NCI-H460 (cell line): ENCODE data around the gene SARNP. TPM values are rescaled to one million over a fixed set of nuclear protein-coding genes. Genes with fewer than 3 reads are reported as not detected.

Experiments
- DNase-seq: peaks from one replicate; pipeline ENCODE4 v3.0.0-alpha.2; 2016; ENCODE audit warnings: low read depth; ENCODE audit errors: extremely low read depth
- total RNA-seq: library from RNA; depleted of rRNA; stranded (reverse); fragments of >200 nt; shearing (Covaris generic); gene quantifications from 2 replicates; pipeline ENCODE4 v1.2.3, GENCODE V29; 2014

The SARNP gene
- total RNA-seq, 1 experiment from 2014 or later = 122 TPM

GRCh38 chr12:55728939-55729818 lies 88.3 kb downstream of the SARNP start, which contains the start of gene CD63:
Gene CD63, minus strand, starts transcription at chr12:55729009. Its CDS starts 668 bp downstream, at chr12:55728341.
- peak; percentile 87 for DNase-seq

- peak; percentile 36 for DNase-seq
Measured at GRCh38 chr12:55728186-55728938, 89.2 kb downstream of the SARNP start.

DNA sequence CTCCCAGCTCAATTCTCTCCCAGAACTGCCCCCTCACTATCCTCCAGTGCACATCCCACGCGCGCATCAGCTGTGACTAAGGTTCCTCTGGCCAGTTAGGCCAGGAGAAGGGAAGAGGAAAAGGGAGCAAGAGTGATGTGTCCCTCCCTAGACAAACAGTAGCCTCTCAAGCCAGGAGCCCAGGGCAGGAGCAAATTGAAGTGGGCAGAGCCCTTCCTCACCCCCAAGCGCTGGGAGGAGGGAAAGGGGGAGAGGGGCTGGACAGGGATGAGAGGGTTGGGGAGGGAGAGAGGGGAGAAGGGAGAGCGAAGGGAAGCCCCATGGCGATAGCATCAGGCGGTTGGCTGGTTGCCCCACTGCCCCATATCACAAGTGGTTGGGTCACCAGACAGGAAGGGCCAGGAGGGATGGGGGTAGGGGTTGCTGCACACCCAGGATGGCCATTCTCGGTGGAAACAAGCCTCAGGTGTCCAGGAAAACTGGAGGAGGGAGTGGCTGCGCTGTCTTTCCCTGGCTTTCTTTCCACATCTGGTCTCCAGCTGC lies 89.8 kb downstream of the SARNP start:
- DNase-seq = no peak

DNA sequence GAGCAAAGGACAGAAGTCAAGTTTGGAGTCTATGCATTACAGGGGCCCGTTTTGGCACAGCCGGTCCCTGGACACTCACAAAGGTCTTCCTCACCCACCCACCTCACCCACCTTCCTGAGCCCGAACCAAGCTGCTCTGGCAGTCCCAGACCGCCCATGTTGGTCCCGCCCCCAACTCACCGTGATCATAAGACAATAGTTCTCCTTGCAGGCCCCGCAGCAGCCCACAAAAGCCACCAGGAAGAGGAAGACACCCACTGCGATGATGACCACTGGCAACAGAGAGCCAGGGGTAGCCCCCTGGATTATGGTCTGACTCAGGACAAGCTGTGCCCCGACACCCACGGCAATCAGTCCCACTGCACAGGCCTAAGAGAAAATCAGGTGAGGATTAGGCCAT lies 90.6 kb downstream of the SARNP start:
- DNase-seq = no peak

DNA sequence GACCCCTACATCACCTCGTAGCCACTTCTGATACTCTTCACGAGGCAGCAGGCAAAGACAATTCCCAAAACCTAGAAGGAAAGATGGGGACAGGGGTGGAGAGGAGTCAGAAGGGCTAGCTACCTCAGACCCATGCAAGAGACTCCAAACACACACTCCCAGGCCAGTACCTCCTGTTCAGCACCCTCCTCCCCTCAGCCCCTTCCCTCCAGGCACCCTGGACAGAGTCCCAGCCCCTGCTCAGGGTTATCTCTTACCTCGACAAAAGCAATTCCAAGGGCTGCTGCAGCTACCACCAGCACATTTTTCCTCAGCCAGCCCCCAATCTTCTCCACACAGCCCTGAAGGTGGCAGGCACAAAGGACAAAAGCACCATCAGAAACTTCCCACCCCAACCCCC lies 92.0 kb downstream of the SARNP start:
- DNase-seq = no peak

GRCh38 chr12:55724940-55725309 lies 92.6 kb downstream of the SARNP start:
- DNase-seq = no peak

DNA sequence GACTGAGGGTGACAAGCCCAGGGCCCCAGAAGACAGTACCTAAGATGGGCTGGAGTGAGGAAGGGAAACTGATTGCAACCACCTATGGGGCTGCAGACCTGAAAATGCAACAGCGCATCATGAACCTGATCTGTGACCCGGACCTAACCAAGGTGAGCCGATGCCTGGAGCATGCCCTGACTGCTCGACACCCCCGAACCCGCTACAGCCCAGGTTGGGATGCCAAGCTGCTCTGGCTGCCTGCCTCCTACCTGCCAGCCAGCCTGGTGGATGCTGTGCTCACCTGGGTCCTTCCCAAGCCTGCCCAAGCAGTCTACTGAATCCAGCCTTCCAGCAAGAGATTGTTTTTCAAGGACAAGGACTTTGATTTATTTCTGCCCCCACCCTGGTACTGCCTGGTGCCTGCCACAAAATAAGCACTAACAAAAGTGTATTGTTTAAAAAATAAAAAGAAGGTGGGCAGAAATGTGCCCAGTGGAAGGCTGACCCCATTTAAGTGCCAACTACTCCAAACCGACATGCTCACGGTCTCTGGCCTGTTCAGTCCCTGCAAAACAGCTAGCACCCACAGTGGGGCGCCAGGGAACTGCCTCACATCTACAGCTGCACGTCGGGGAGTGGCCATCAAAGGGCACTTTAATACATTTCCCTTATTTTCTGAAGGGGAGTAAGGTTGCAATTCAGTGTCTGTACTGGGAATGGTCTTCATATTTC lies 93.1 kb downstream of the SARNP start:
- DNase-seq = peak; percentile 69

DNA sequence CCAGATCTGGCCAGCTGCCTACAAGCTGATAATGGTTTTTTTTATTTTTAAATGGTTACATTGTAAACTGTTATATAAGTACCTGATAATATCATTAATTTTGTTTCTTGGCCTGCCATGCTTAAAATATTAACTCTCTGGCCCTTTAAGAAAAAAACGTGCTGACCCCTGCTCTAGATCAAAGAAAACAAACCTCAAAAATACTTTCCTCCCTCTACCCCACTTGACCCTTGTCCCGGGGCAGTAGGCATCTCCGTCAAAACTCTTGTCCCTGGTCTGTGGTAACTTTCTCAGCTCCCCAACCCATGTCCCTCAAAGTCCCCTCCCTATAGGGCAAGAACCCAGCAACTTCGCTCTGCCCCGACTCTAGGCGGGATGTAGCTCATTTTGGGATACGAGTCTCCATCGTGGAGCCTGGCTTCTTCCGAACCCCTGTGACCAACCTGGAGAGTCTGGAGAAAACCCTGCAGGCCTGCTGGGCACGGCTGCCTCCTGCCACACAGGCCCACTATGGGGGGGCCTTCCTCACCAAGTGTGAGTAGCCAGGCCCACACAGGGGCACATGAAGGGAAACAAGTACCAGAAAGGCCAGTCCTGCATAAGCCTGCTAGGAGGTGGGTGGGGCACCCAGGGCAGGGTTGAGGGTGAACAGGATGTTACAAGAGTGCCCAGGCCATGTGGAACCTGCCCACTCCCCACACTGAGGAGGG lies 93.9 kb downstream of the SARNP start:
- no peak for DNase-seq

GRCh38 chr12:55722948-55723347 lies 94.6 kb downstream of the SARNP start:
- no peak for DNase-seq

DNA sequence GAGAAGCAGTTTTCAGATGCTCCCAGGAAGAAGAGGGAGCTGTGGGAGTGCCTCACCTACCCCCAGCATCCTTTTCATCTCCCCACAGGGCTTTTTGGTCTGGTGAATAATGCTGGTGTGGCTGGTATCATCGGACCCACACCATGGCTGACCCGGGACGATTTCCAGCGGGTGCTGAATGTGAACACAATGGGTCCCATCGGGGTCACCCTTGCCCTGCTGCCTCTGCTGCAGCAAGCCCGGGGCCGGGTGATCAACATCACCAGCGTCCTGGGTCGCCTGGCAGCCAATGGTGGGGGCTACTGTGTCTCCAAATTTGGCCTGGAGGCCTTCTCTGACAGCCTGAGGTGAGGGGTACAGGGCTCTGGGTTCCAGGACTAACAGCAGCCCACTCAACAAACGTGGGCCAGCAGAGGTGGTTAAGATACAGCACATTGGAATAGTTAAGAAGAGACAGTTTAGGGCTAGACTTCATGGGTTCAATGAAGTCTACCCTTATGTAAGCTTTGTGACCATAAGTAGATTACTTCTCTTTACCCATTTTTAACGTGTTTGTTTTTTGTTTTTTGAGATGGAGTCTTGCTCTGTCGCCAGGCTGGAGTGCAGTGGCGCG lies 95.8 kb downstream of the SARNP start:
- DNase-seq = no peak

- DNase-seq = peak; percentile 47
Measured at GRCh38 chr12:55720894-55721444, 96.6 kb downstream of the SARNP start.

DNA sequence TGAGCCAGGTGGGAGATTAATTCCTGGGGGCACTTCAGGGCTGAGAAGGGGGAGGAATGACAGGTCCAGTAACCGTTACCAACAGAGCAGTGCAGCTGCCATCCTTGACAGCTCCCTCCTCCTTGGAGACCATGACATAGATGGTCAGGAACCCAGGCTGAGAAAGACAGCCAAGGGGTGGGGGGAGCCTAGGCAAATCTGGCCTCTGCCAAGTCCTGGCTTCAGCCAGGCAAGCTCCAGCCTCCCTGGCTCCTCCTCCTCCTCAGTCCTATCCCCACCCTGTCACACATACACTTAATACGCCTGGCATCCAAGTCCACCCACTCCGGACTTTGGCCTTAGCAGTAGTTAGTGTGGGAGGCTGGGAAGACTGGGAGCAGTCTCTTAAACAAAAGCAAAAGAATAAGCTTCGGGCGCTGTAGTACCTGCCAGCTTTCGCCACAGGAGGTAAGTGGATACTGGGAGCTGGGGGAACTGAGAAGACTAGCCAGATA lies 97.4 kb downstream of the SARNP start, which contains the start of gene RDH5:
TSS of gene RDH5 (plus strand) at position 323 of the 494 bp plus-strand sequence. CDS start 792 bp downstream, outside the sequence.
- no peak for DNase-seq

DNA sequence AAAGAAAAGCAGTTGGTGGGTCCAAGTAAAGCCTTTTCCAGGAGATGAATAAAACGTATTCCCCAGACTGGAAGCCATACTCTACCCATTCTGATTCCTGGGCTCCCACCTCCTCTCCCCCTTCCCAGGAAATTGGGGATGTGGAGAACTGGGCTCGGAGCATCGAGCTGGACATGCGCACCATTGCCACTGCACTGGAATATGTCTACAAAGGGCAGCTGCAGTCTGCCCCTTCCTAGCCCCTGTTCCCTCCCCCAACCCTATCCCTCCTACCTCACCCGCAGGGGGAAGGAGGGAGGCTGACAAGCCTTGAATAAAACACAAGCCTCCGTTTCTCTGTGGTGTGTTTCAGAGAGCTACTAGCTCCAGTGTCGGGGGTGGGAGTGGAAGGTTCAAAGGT lies 98.2 kb downstream of the SARNP start:
- DNase-seq = no peak

DNA sequence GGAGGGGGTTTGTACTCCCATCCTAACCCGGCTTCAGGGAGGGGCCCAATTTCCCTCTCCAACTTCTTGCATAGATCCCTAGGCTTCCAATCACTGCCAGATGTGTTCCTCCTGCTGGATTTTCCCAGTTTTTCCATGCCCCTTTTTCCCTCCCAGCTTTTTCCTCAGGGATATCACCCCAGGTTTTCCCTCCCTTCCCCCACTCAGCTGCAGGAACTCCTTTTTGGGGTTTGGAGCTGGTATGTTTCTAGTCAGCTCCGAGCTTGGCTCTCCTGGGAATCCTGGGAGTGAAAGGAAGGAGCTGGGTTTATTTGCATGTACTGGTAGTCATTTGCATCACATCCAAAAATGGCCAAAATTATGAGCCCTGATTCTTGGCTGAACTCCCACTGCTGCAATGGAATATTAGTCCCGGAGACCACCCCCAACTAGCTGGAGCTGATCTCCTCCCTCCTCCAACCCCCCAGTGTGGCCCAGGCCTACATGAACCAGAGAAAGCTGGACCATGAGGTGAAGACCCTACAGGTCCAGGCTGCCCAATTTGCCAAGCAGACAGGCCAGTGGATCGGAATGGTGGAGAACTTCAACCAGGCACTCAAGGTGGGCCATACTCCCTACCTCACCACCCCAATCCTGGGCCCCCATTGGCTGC lies 98.8 kb downstream of the SARNP start:
- DNase-seq = no peak

DNA sequence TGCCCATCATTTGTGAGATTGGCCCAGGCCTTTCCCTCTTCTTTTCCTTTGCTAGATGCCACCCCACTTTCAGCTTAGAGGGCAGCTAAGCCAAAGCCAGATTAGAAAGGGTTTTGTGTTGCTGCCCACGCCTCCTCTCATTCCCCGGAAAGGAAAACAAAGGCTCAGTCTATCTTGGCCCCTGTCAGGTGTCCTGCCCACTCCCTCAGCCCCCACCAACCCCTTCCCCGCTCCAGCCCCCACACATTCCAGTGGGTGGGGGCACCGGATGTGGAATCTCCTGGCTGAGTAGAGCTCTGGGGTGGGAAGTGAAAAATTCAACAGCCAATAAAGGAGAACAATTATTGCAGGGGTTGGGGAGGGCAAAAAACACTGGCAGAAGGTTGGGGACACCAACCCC lies 99.5 kb downstream of the SARNP start:
- DNase-seq = no peak

GRCh38 chr12:55717011-55718007 lies 100.2 kb downstream of the SARNP start:
- DNase-seq = no peak

DNA sequence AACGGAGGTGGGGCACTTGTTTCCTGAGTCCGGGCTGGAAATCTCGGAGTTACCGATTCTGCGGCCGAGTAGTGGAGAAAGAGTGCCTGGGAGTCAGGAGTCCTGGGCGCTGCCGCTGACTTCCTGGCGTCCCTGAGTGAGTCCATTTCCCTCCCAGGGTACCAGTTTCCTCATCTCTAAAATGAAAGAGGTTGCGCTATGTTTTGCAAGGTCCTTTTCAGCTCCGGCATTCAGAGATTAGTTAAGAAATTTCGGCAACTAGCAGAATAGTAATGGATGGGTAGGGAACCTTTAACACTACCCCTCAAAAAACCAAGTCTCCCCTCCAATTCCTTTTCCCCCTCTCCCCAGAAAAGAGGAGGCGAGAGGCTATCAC lies 101.0 kb downstream of the SARNP start:
- DNase-seq = no peak
